COLO668 (cell line): ENCODE data around the gene RETREG2.
A peak's percentile ranks its signal among the peaks of the same experiment; 100 is the strongest.

Experiments used
- DNase-seq: peaks from one replicate; lab custom pipeline; 2025; ENCODE audit not compliant: unreplicated experiment; lab: John Stamatoyannopoulos, UW

RETREG2 gene

GRCh38 chr2:219177552-219178376, at the start of gene RETREG2:
Gene RETREG2, plus strand, starts transcription at chr2:219178275. Its CDS starts 78 bp downstream, at chr2:219178353.
- DNase-seq: peak; percentile 91

- DNase-seq: no peak
Observed at GRCh38 chr2:219128396-219128795, 49.7 kb upstream of the RETREG2 start.

GRCh38 chr2:219129589-219129988, 48.5 kb upstream of the RETREG2 start:
- DNase-seq: no peak

GRCh38 chr2:219131327-219131726, 46.7 kb upstream of the RETREG2 start:
- no peak for DNase-seq

- no peak for DNase-seq
Observed at GRCh38 chr2:219131744-219132143, 46.3 kb upstream of the RETREG2 start.

GRCh38 chr2:219133976-219134375, 44.1 kb upstream of the RETREG2 start:
- no peak for DNase-seq

GRCh38 chr2:219140722-219141121, 37.4 kb upstream of the RETREG2 start:
- DNase-seq: no peak

- no peak for DNase-seq
Observed at GRCh38 chr2:219142329-219142728, 35.7 kb upstream of the RETREG2 start.

- peak; percentile 8 for DNase-seq
Observed at GRCh38 chr2:219149667-219150066, 28.4 kb upstream of the RETREG2 start.

- DNase-seq: peak; percentile 46
Observed at GRCh38 chr2:219155054-219155644, 22.9 kb upstream of the RETREG2 start.

GRCh38 chr2:219157396-219157795, 20.7 kb upstream of the RETREG2 start:
- no peak for DNase-seq

- no peak for DNase-seq
Observed at GRCh38 chr2:219158025-219158424, 20.1 kb upstream of the RETREG2 start.

GRCh38 chr2:219158586-219158985, 19.5 kb upstream of the RETREG2 start:
- DNase-seq: no peak

- no peak for DNase-seq
Observed at GRCh38 chr2:219159771-219160185, 18.3 kb upstream of the RETREG2 start.

GRCh38 chr2:219160186-219161017, 17.7 kb upstream of the RETREG2 start, which contains the start of gene NHEJ1:
Gene NHEJ1, minus strand, starts transcription at chr2:219160815. Its CDS starts 2,453 bp downstream, at chr2:219158362.
- DNase-seq: peak; percentile 89

- DNase-seq: no peak
Observed at GRCh38 chr2:219161097-219161496, 17.0 kb upstream of the RETREG2 start.

GRCh38 chr2:219163156-219163555, 14.9 kb upstream of the RETREG2 start:
- DNase-seq: no peak

GRCh38 chr2:219165058-219165911, 12.8 kb upstream of the RETREG2 start:
- no peak for DNase-seq

GRCh38 chr2:219167997-219168396, 10.1 kb upstream of the RETREG2 start:
- no peak for DNase-seq

GRCh38 chr2:219168526-219168925, 9.5 kb upstream of the RETREG2 start:
- no peak for DNase-seq

GRCh38 chr2:219168932-219169331, 9.1 kb upstream of the RETREG2 start:
- DNase-seq: no peak
